PC-9 (cell line): ENCODE measurements around the gene ERBB3. TPM values are rescaled to one million over a fixed set of nuclear protein-coding genes. Genes with fewer than 3 reads are reported as not detected.
"Not testable (repeated sequence)": the region's sequence is repeated elsewhere in the genome, so short reads cannot be mapped to it uniquely, and the experiment has no call there.

ENCODE experiments used
- BruUV-seq: library from RNA; stranded (reverse); fragments of 400-500 nt; replicated peaks from 2 replicates; lab custom pipeline; 2021; lab: Mats Ljungman, UMichigan
- CTCF ChIA-PET: fragments of 300-600 bp; sonication (Branson Sonifier 250); formaldehyde crosslinking; loops from one replicate; lab custom pipeline; 2022; ENCODE audit warnings: antibody characterized with exemption; lab: Charles Lee
- POLR2A ChIA-PET: fragments of 300-600 bp; sonication (Branson Sonifier 250); formaldehyde crosslinking; loops from one replicate; lab custom pipeline; 2022; ENCODE audit warnings: antibody characterized with exemption; ENCODE audit not compliant: unreplicated experiment; lab: Charles Lee
- DNase-seq, 2 experiments: peaks; one replicate each; pipeline versions ENCODE4 v3.0.0 to v3.0.0-alpha.2; 2015 to 2022; ENCODE audit warnings: mixed read lengths in 1 of 2
- H2AFZ ChIP-seq: fragments of 200-600 bp; sonication (generic); 2 replicates; pipeline ENCODE4 v1.8.1; 2017; ENCODE audit warnings: antibody characterized with exemption
- H3F3A ChIP-seq: fragments of 200-600 bp; sonication (generic); 2 replicates; pipeline ENCODE4 v1.8.1; 2017; ENCODE audit warnings: antibody characterized with exemption, mild to moderate bottlenecking, low read depth; ENCODE audit not compliant: insufficient read depth
- H3K27ac ChIP-seq: fragments of 200-600 bp; sonication (generic); 2 replicates; pipeline ENCODE4 v1.6.1; 2016; ENCODE audit warnings: mixed run types
- H3K27me3 ChIP-seq: fragments of 200-600 bp; sonication (generic); 2 replicates; pipeline ENCODE4 v1.6.1; 2016; ENCODE audit warnings: low read depth, mixed run types; ENCODE audit not compliant: insufficient read depth
- H3K36me3 ChIP-seq: fragments of 200-600 bp; sonication (generic); 2 replicates; pipeline ENCODE4 v1.6.1; 2016; ENCODE audit warnings: low read depth, mixed run types
- H3K4me1 ChIP-seq: fragments of 200-600 bp; sonication (generic); replicated peaks from 2 replicates; pipeline ENCODE4 v1.6.1; 2016; ENCODE audit warnings: mixed run types; ENCODE audit not compliant: insufficient read depth
- H3K4me2 ChIP-seq: fragments of 200-600 bp; sonication (generic); 2 replicates; pipeline ENCODE4 v1.6.1; 2017; ENCODE audit warnings: mixed run types
- H3K4me3 ChIP-seq: fragments of 200-600 bp; sonication (generic); 2 replicates; pipeline ENCODE4 v1.6.1; 2016; ENCODE audit warnings: mixed run types
- H3K79me2 ChIP-seq: fragments of 200-600 bp; sonication (generic); 2 replicates; pipeline ENCODE4 v1.6.1; 2017; ENCODE audit warnings: low read depth, mixed run types
- H3K9me2 ChIP-seq: fragments of 200-600 bp; sonication (generic); 2 replicates; pipeline ENCODE4 v1.8.1; 2017; ENCODE audit warnings: mild to moderate bottlenecking; ENCODE audit not compliant: insufficient read depth
- H3K9me3 ChIP-seq: fragments of 200-600 bp; sonication (generic); 2 replicates; pipeline ENCODE4 v1.8.1; 2016; ENCODE audit warnings: low read depth; ENCODE audit not compliant: insufficient read depth
- H4K20me1 ChIP-seq: fragments of 200-600 bp; sonication (generic); 2 replicates; pipeline ENCODE4 v1.8.1; 2017; ENCODE audit not compliant: insufficient read depth
- CTCF ChIP-seq: fragments of 200-600 bp; sonication (generic); conservative IDR thresholded peaks from 2 replicates; pipeline ENCODE4 v1.6.1; 2017; ENCODE audit warnings: mixed run types, antibody characterized with exemption, mild to moderate bottlenecking, moderate library complexity
- EZH2 ChIP-seq: fragments of 200-600 bp; sonication (generic); IDR thresholded peaks from 2 replicates; pipeline ENCODE4 v1.8.0; 2017; ENCODE audit warnings: antibody characterized with exemption, low read depth
- intact Hi-C: fragments of 100-400 bp; cut with micrococcal nuclease; formaldehyde crosslinking; loops from one replicate; pipeline ENCODE4 v1.10.0; 2022; ENCODE audit not compliant: unreplicated experiment
- total RNA-seq: library from RNA; stranded (reverse); gene quantifications from 2 replicates; pipeline ENCODE4 v1.2.3, GENCODE V29; 2021

Gene ERBB3
- total RNA-seq, 1 experiment from 2014 or later = 127 TPM

GRCh38 chr12:56114084-56114483 is 34.1 kb downstream of the ERBB3 start:
- H4K20me1 ChIP-seq = no peaks in the 10 kb centered on the region
- H3K79me2 ChIP-seq = peaks cover 17% of the 10 kb centered on the region
- peaks cover 11% of the 10 kb centered on the region for H3K4me1 ChIP-seq
- H3K27me3 ChIP-seq = no peaks in the 10 kb centered on the region
- H3K36me3 ChIP-seq = peaks cover 27% of the 10 kb centered on the region
- no peak for TF ChIP-seq CTCF
- TF ChIP-seq EZH2 = no peak
- H3K4me2 ChIP-seq = no peak overlapping the region
- peak overlapping the region; percentile 28; the same call in 1 of the 2 replicates for H3K27ac ChIP-seq
- BruUV-seq = no TSS peak
- intact Hi-C loops = no loop called here
- DNase-seq = no peak
- H2AFZ ChIP-seq = no peak overlapping the region
- no peak overlapping the region for H3K4me3 ChIP-seq
- no peaks in the 10 kb centered on the region for H3K9me3 ChIP-seq
- POLR2A ChIA-PET = no interaction called here
- CTCF ChIA-PET = no interaction called here
- H3K9me2 ChIP-seq = no peaks in the 10 kb centered on the region
- H3F3A ChIP-seq = peaks cover 83% of the 10 kb centered on the region

GRCh38 chr12:56115329-56115728 is 35.4 kb downstream of the ERBB3 start:
- H2AFZ ChIP-seq = peak overlapping the region; percentile 85
- no peaks in the 10 kb centered on the region for H3K27me3 ChIP-seq
- H3K79me2 ChIP-seq = peaks cover 19% of the 10 kb centered on the region
- H3K4me3 ChIP-seq = peak overlapping the region; percentile 98
- H3K4me2 ChIP-seq = peak overlapping the region; percentile 89
- intact Hi-C loops = loop anchor here (5.0 kb wide), 3 partner anchors 42 to 892 kb away; partner anchors contain the start of genes MYL6, RAB5B and ZBTB39
- H3K9me3 ChIP-seq = no peaks in the 10 kb centered on the region
- no peak for TF ChIP-seq EZH2
- no peak for TF ChIP-seq CTCF
- POLR2A ChIA-PET = interaction anchor here (0.6 to 0.7 kb wide), 2 partner anchors 184 to 187 kb away, joined by 4 to 8 read pairs; no protein-coding TSS in a partner anchor
- H3K4me1 ChIP-seq = peaks cover 24% of the 10 kb centered on the region
- CTCF ChIA-PET = interaction anchor here (0.5 kb wide), 1 partner anchor 71 kb away, joined by 4 read pairs; no protein-coding TSS in a partner anchor
- H3K36me3 ChIP-seq = peaks cover 21% of the 10 kb centered on the region
- BruUV-seq = no TSS peak
- H3K9me2 ChIP-seq = no peaks in the 10 kb centered on the region
- H3K27ac ChIP-seq = peak overlapping the region; percentile 96
- no peaks in the 10 kb centered on the region for H4K20me1 ChIP-seq
- no peak for DNase-seq
- peaks cover 74% of the 10 kb centered on the region for H3F3A ChIP-seq

GRCh38 chr12:56116267-56117081 is 36.5 kb downstream of the ERBB3 start, which contains the start of gene RPL41:
Gene RPL41 (plus strand): TSS chr12:56116633.
- no peaks in the 10 kb centered on the region for H3K27me3 ChIP-seq
- peaks cover 26% of the 10 kb centered on the region for H3K4me1 ChIP-seq
- H3K4me2 ChIP-seq = peak within 1 kb of the TSS; percentile 89
- TF ChIP-seq CTCF (0 out of 2 replicates have a peak, but pooled peaks have one; percentile 18), EZH2 (no peak)
- peaks cover 19% of the 10 kb centered on the region for H3K79me2 ChIP-seq
- H4K20me1 ChIP-seq = no peaks in the 10 kb centered on the region
- peak; percentile 79 to 91 for DNase-seq
- no peaks in the 10 kb centered on the region for H3K9me2 ChIP-seq
- H2AFZ ChIP-seq = peak within 1 kb of the TSS; percentile 85
- POLR2A ChIA-PET = interaction anchor here (0.6 to 1.0 kb wide), 2 partner anchors 13 to 69 kb away, joined by 4 to 9 read pairs; no protein-coding TSS in a partner anchor
- BruUV-seq = no TSS peak
- H3F3A ChIP-seq = peaks cover 63% of the 10 kb centered on the region
- CTCF ChIA-PET = interaction anchor here (1.1 kb wide), 1 partner anchor 73 kb away, joined by 3 read pairs; the partner anchor contains the start of gene SMARCC2
- H3K36me3 ChIP-seq = peaks cover 10% of the 10 kb centered on the region; the same call in 1 of the 2 replicates
- peak within 1 kb of the TSS; percentile 96 for H3K27ac ChIP-seq
- H3K4me3 ChIP-seq = peak within 1 kb of the TSS; percentile 98
- no peaks in the 10 kb centered on the region for H3K9me3 ChIP-seq
- intact Hi-C loops = loop anchor here (1.0 to 5.0 kb wide), 5 partner anchors 37 to 891 kb away; partner anchors contain the start of genes MYL6, RAB5B, RPS26 and ZBTB39

- POLR2A ChIA-PET = interaction anchor here (0.6 to 1.0 kb wide), 3 partner anchors 13 to 68 kb away, joined by 3 to 9 read pairs (median 4); no protein-coding TSS in a partner anchor
- DNase-seq, H3K27me3 ChIP-seq, H3K36me3 ChIP-seq, H3K9me3 ChIP-seq, H2AFZ ChIP-seq, H3K9me2 ChIP-seq, H4K20me1 ChIP-seq: not testable (repeated sequence)
- Histone ChIP-seq H3K27ac (peak overlapping the region; percentile 96), H3K4me1 (peaks cover 26% of the 10 kb centered on the region), H3K4me2 (peak overlapping the region; percentile 89), H3K79me2 (peaks cover 19% of the 10 kb centered on the region), H3K4me3 (peak overlapping the region; percentile 98), H3F3A (peaks cover 58% of the 10 kb centered on the region)
- CTCF ChIA-PET = interaction anchor here (0.6 to 1.6 kb wide), 3 partner anchors 12 to 379 kb away, joined by 3 to 13 read pairs (median 3); partner anchors contain the start of gene PA2G4
- TSS peak; percentile 93 for BruUV-seq
- intact Hi-C loops = loop anchor here (2.0 to 5.0 kb wide), 4 partner anchors 40 to 890 kb away; partner anchors contain the start of genes MYL6, RAB5B, RPS26 and ZBTB39
These were observed 37.2 kb downstream of the ERBB3 start for GRCh38 chr12:56117082-56117706.
